Vagina (tissue), 2 donors: ENCODE measurements around the gene FAM83B. TPM values are rescaled to one million over a fixed set of nuclear protein-coding genes. Genes with fewer than 3 reads are reported as not detected.

Experiments used
- DNase-seq, 2 donors: peaks; one replicate each; pipeline ENCODE4 v3.0.0-alpha.2; 2017; ENCODE audit errors: extremely low spot score in 2 of 2
- H3K27ac ChIP-seq: fragments of 200-600 bp; sonication (generic); one replicate; pipeline ENCODE4 v1.5.1; 2019
- H3K27me3 ChIP-seq: fragments of 200-600 bp; sonication (generic); one replicate; pipeline ENCODE4 v1.5.1; 2019
- H3K36me3 ChIP-seq, 2 donors: fragments of 200-600 bp; sonication (generic); one replicate each; pipeline ENCODE4 v1.5.1; 2017 to 2019
- H3K4me1 ChIP-seq: fragments of 200-600 bp; sonication (generic); one replicate; pipeline ENCODE4 v1.5.1; 2019
- H3K4me3 ChIP-seq, 2 donors: fragments of 200-600 bp; sonication (generic); 1 replicate in 1 of 2; 2 replicates in 1 of 2; pipeline ENCODE4 v1.5.1; 2016 to 2019
- H3K9me3 ChIP-seq: fragments of 200-600 bp; sonication (generic); one replicate; pipeline ENCODE4 v1.5.1; 2019
- POLR2A ChIP-seq, 2 donors: fragments of 450-650 bp; IDR thresholded peaks; one replicate each; pipeline ENCODE4 v1.6.1; 2017; ENCODE audit warnings: antibody characterized with exemption in 2 of 2, mild to moderate bottlenecking in 2 of 2, moderate library complexity in 2 of 2
- POLR2AphosphoS5 ChIP-seq, 2 donors: sonication (generic); formaldehyde crosslinking; IDR thresholded peaks; one replicate each; pipeline ENCODE4 v1.9.0; 2017; ENCODE audit warnings: antibody characterized with exemption in 2 of 2, mild to moderate bottlenecking in 2 of 2, low read depth in 1 of 2; ENCODE audit not compliant: insufficient read depth in 1 of 2
- intact Hi-C: fragments of 100-400 bp; cut with DNase I; formaldehyde crosslinking; loops from one replicate; pipeline ENCODE4 v1.15.1; 2023
- total RNA-seq: library from RNA; depleted of rRNA; stranded (reverse); fragments of >200 nt; gene quantifications from one replicate; pipeline ENCODE4 v1.2.3, GENCODE V29; 2016
- TF ChIP-seq, protein P1 (sequence below), 3 experiments: fragments of 450-650 bp in 2 of 3; fragments of 200-600 bp in 1 of 3; sonication (generic) in 1 of 3; IDR thresholded peaks; one replicate each; pipeline ENCODE4 v1.5.1; 2017 to 2019; ENCODE audit warnings: antibody characterized with exemption in 3 of 3, mild to moderate bottlenecking in 2 of 3, moderate library complexity in 2 of 3

FAM83B gene
- total RNA-seq, 1 donor from 2014 or later = 35.8 TPM

DNA sequence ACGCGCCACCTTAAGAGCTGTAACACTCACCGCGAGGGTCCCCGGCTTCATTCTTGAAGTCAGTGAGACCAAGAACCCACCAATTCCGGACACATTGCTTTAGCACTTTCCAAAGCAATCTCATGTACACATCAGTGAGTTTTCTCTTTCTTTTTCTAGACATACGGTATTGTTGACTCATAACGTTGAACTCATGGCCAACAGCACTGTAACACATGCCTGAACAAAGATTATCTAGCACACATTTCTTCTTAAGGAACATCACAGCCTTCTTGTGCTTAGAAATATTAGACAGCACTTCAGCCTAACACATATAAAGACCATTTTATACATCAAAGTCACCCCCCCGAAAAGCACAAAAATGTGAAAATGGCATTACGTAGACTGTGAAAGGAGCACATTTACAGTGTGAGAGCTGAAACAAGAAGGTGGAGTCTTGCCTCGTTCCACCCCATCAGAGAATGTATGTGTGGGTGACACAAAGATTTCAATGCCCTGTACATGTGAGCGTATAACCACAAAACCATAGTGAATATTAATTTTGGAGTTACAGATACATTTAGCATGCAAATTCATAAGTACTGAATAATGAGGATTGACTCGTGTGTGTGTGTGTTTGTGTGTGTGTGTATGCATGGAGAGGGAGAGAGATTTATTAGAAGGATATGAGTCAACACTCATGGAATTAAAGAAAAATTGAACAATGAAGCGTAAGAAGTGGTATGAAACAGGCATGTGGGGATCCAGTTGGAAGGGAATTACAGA is 134.1 kb downstream of the FAM83B start:
- Histone ChIP-seq H3K27ac (no peak overlapping the region), H3K36me3 (no peaks in the 10 kb centered on the region), H3K4me3 (no peak overlapping the region), H3K27me3 (no peaks in the 10 kb centered on the region), H3K9me3 (no peaks in the 10 kb centered on the region), H3K4me1 (no peaks in the 10 kb centered on the region)
- intact Hi-C loops = no loop called here
- TF ChIP-seq POLR2A (IDR thresholded peaks at IDR 0.05) = no peak
- no peak for TF ChIP-seq POLR2AphosphoS5 (IDR thresholded peaks at IDR 0.05; ENCODE audit: insufficient read depth in 1 of 2, low read depth in 1 of 2)
- TF ChIP-seq, protein P1, sequence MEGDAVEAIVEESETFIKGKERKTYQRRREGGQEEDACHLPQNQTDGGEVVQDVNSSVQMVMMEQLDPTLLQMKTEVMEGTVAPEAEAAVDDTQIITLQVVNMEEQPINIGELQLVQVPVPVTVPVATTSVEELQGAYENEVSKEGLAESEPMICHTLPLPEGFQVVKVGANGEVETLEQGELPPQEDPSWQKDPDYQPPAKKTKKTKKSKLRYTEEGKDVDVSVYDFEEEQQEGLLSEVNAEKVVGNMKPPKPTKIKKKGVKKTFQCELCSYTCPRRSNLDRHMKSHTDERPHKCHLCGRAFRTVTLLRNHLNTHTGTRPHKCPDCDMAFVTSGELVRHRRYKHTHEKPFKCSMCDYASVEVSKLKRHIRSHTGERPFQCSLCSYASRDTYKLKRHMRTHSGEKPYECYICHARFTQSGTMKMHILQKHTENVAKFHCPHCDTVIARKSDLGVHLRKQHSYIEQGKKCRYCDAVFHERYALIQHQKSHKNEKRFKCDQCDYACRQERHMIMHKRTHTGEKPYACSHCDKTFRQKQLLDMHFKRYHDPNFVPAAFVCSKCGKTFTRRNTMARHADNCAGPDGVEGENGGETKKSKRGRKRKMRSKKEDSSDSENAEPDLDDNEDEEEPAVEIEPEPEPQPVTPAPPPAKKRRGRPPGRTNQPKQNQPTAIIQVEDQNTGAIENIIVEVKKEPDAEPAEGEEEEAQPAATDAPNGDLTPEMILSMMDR (IDR thresholded peaks at IDR 0.05) = no peak
- no peak for DNase-seq

DNA sequence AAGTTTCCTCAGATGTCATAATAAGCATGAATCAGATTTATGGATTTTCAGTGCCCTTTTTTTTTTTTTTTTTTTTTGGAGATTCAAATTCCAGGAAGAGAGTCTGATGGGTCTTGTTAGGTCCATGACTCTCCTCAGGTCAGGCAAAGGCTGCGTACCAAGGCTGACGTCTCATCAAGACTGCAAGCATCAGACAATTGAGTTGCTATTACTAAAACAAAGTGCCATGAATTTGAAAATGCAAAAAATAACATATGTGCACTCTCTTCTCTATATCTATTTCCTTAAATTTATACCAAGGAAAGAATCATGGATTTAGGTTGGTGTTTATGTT is 134.7 kb downstream of the FAM83B start:
- no peaks in the 10 kb centered on the region for H3K4me1 ChIP-seq
- H3K27ac ChIP-seq = no peak overlapping the region
- intact Hi-C loops = no loop called here
- H3K9me3 ChIP-seq = no peaks in the 10 kb centered on the region
- no peak for DNase-seq
- no peak for TF ChIP-seq POLR2A (IDR thresholded peaks at IDR 0.05)
- TF ChIP-seq, protein P1 (IDR thresholded peaks at IDR 0.05) = no peak
- no peak for TF ChIP-seq POLR2AphosphoS5 (IDR thresholded peaks at IDR 0.05; ENCODE audit: insufficient read depth in 1 of 2, low read depth in 1 of 2)
- no peaks in the 10 kb centered on the region for H3K36me3 ChIP-seq
- no peaks in the 10 kb centered on the region for H3K27me3 ChIP-seq
- H3K4me3 ChIP-seq = no peak overlapping the region

DNA sequence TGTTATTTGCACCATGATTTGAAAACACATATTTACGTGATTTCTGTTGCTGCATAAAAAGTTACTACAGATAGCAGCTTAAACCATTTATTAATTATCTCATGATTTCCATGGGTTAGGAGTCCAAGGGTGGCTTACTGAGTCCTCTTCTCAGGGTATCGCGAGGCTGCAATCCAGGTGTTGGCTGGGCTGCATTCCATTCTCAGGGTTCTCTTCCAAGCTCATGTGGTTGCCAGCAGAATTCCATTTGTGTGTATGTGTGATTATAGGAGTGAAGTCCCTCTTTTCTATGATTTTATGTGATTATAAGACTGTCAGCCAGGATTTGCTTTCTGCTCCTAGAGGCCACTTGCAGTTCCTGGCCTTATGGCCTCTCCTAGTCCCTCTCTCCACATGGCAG is 135.1 kb downstream of the FAM83B start:
- intact Hi-C loops = no loop called here

DNA sequence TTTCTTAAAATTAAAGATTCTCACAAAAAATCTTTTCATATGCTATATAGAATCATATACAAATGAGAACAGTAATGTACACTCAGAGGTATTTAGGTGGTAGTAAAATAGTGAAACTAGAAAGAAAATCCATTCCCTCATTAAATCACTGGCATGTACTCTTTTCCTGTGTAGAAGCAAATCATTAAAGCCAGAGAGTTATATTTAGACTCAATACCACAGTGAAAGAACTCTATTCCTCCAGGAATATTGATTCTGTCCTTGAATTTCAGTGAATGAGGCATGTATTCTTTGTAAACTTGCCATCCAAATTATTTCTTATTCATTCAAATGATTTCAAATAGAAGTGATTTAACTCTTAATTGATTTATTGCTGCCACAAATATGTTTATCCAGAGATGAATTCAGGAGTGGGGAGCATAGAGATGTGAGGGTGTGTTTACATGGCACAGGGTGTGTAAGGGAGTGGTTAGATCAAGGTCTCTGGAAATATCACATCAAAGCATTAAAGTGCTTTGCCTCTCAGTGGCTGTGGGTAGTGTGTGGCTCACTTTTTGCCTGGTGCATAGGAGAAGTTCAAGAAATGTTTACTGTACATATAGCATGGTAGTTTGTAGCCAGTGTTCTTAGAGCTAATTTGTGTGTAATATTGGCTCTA is 141.2 kb downstream of the FAM83B start:
- Histone ChIP-seq H3K4me3 (no peak overlapping the region), H3K4me1 (no peaks in the 10 kb centered on the region), H3K36me3 (no peaks in the 10 kb centered on the region), H3K27ac (no peak overlapping the region), H3K27me3 (no peaks in the 10 kb centered on the region), H3K9me3 (no peaks in the 10 kb centered on the region)
- no peak for TF ChIP-seq POLR2A (IDR thresholded peaks at IDR 0.05)
- DNase-seq = no peak
- intact Hi-C loops = no loop called here

More for the DNA sequence above, 135.1 kb downstream of the FAM83B start:
- TF ChIP-seq, protein P1 (IDR thresholded peaks at IDR 0.05) = no peak
- no peak for TF ChIP-seq POLR2AphosphoS5 (IDR thresholded peaks at IDR 0.05; ENCODE audit: insufficient read depth in 1 of 2, low read depth in 1 of 2)
- TF ChIP-seq POLR2A (IDR thresholded peaks at IDR 0.05) = no peak
- Histone ChIP-seq H3K4me1 (no peaks in the 10 kb centered on the region), H3K27me3 (no peaks in the 10 kb centered on the region), H3K27ac (no peak overlapping the region), H3K4me3 (no peak overlapping the region), H3K9me3 (no peaks in the 10 kb centered on the region), H3K36me3 (no peaks in the 10 kb centered on the region)
- no peak for DNase-seq

DNA sequence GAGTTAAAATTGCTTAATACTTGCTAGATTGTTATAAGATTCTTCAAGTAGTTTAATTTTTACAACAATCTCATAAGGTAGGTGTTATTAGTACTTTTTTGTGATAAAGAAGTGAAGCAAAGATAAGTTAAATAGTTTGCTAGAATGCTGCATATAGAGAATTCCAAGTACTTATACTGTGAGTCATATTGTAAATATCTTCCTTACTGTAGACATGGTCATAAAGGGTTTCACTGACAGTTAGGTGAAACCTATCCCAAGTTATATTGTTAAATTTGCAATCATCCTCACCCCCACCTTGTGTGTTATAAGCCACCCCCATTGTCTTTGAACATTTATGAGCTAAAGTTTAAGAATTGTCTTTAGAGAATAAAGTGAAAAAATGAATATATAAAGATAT is 142.0 kb downstream of the FAM83B start:
- Histone ChIP-seq H3K4me3 (no peak overlapping the region), H3K4me1 (no peaks in the 10 kb centered on the region), H3K9me3 (no peaks in the 10 kb centered on the region), H3K36me3 (no peaks in the 10 kb centered on the region), H3K27me3 (no peaks in the 10 kb centered on the region), H3K27ac (no peak overlapping the region)
- intact Hi-C loops = no loop called here
- no peak for DNase-seq
- TF ChIP-seq POLR2AphosphoS5 (IDR thresholded peaks at IDR 0.05; ENCODE audit: insufficient read depth in 1 of 2, low read depth in 1 of 2) = no peak
- no peak for TF ChIP-seq POLR2A (IDR thresholded peaks at IDR 0.05)
- TF ChIP-seq, protein P1 (IDR thresholded peaks at IDR 0.05) = no peak
